ENCODE measurements around the gene PRDM13.
"Not testable (repeated sequence)": the region's sequence is repeated elsewhere in the genome, so short reads cannot be mapped to it uniquely, and the experiment has no call there.

The PRDM13 gene

DNA sequence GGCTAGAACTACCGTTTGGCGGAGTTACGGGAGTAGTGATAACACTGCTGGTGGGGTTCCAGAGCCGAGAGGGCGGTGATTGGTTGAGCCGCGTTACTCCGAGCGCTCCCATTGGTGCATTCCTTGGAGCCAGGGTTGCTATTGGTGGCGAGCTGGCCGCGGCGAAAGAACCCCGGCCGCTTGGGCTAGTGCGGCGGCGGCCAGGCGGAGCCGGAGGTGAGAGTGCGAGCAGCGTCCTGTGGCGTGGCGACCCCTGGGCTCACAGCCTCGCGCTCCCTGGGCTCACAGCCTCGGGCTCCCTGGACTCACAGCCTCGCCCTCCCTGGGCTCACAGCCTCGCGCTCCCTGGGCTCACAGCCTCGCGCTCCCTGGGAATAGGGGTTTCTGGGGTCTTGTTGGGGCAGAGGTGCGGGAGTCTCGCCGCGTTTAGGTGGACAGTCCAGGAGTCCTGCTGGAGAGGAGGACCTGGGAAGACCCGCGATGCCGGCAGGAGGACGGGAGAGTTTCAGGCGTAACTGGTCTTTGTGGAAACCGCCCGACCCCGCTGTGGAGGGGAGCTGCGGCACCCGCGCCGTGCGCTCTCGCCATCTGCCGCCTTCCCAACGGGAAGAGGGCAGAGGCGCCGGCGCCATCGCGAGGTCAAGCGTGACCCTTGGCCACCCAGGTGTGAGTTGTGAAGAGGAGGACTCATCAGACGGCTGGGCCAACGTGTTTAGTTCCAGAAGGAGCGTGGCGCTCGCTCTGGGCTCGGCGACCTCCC, 12.2 kb downstream of the PRDM13 start:
- Histone ChIP-seq H3K4me1 (ENCODE audit: control insufficient read depth, low read length) (peaks cover 3% of the 10 kb centered on the region), H3K4me3 (ENCODE audit: low read length) (no peak overlapping the region), H3K9me2 (replicated peaks; ENCODE audit: control insufficient read depth, low read length) (no peaks in the 10 kb centered on the region), H3K36me3 (ENCODE audit: control insufficient read depth, low read length) (no peaks in the 10 kb centered on the region), H3K27me3 (ENCODE audit: control insufficient read depth, low read length) (peaks cover 39% of the 10 kb centered on the region), H4K20me1 (ENCODE audit: control insufficient read depth, insufficient read depth, low read depth, low read length) (no peaks in the 10 kb centered on the region), H3K4me2 (ENCODE audit: low read length) (no peak overlapping the region), H3K79me2 (ENCODE audit: control insufficient read depth, low read length) (no peaks in the 10 kb centered on the region), H3K27ac (ENCODE audit: low read depth, low read length) (no peak overlapping the region), H3K9me3 (ENCODE audit: control insufficient read depth, insufficient read depth, low read length) (no peaks in the 10 kb centered on the region), H3F3A (ENCODE audit: control insufficient read depth, insufficient read depth) (no peaks in the 10 kb centered on the region)
- TF ChIP-seq, protein P1, sequence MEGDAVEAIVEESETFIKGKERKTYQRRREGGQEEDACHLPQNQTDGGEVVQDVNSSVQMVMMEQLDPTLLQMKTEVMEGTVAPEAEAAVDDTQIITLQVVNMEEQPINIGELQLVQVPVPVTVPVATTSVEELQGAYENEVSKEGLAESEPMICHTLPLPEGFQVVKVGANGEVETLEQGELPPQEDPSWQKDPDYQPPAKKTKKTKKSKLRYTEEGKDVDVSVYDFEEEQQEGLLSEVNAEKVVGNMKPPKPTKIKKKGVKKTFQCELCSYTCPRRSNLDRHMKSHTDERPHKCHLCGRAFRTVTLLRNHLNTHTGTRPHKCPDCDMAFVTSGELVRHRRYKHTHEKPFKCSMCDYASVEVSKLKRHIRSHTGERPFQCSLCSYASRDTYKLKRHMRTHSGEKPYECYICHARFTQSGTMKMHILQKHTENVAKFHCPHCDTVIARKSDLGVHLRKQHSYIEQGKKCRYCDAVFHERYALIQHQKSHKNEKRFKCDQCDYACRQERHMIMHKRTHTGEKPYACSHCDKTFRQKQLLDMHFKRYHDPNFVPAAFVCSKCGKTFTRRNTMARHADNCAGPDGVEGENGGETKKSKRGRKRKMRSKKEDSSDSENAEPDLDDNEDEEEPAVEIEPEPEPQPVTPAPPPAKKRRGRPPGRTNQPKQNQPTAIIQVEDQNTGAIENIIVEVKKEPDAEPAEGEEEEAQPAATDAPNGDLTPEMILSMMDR (IDR thresholded peaks at IDR 0.05; ENCODE audit: low read depth, low read length, poor library complexity, severe bottlenecking): no peak
- no peak for TF ChIP-seq EZH2phosphoT487 (IDR thresholded peaks at IDR 0.05; ENCODE audit: borderline replicate concordance, low read length)

DNA sequence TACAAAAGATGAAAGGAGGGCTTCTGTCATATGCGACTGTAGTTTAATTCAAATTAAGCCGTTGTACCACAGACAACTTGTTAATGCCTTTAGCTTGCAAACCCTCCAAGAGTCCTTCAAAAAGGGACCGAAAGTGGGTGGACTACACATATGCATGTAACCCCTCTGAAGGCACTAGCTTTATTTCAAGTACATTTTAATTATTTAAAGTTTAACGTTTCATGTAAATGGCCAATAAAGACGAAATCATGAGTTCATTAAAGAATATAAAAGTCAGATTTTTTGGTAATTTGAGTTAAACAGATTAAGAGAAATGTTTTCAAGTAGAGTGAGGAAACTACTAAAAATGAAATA, 12.8 kb downstream of the PRDM13 start:
- no peak overlapping the region for H3K4me2 ChIP-seq (ENCODE audit: low read length)
- TF ChIP-seq EZH2phosphoT487 (IDR thresholded peaks at IDR 0.05; ENCODE audit: borderline replicate concordance, low read length): no peak
- TF ChIP-seq, protein P1 (IDR thresholded peaks at IDR 0.05; ENCODE audit: low read depth, low read length, poor library complexity, severe bottlenecking): no peak
- H3K27me3 ChIP-seq (ENCODE audit: control insufficient read depth, low read length): peaks cover 44% of the 10 kb centered on the region
- H4K20me1 ChIP-seq (ENCODE audit: control insufficient read depth, insufficient read depth, low read depth, low read length): no peaks in the 10 kb centered on the region
- H3K9me3 ChIP-seq (ENCODE audit: control insufficient read depth, insufficient read depth, low read length): no peaks in the 10 kb centered on the region
- H3F3A ChIP-seq (ENCODE audit: control insufficient read depth, insufficient read depth): no peaks in the 10 kb centered on the region
- H3K4me3 ChIP-seq (ENCODE audit: low read length): no peak overlapping the region
- no peaks in the 10 kb centered on the region for H3K4me1 ChIP-seq (ENCODE audit: control insufficient read depth, low read length)
- no peak overlapping the region for H3K27ac ChIP-seq (ENCODE audit: low read depth, low read length)
- H3K9me2 ChIP-seq (replicated peaks; ENCODE audit: control insufficient read depth, low read length): no peaks in the 10 kb centered on the region
- no peaks in the 10 kb centered on the region for H3K36me3 ChIP-seq (ENCODE audit: control insufficient read depth, low read length)
- no peaks in the 10 kb centered on the region for H3K79me2 ChIP-seq (ENCODE audit: control insufficient read depth, low read length)

DNA sequence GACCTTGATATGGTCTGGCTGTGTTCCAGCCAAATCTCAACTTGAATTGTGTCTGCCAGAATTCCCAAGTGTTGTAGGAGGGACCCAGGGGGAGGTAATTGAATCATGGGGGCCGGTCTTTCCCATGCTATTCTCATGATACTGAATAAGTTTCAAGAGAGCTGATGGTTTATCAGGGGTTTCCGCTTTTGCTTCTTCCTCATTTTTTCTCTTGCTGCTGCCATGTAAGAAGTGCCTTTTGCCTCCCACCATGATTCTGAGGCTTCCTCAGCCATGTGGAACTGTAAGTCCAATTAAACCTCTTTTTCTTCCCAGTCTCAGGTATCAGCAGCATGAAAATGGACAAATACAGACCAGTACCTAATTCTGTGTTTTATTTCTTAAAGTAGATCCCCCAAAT, 15.4 kb downstream of the PRDM13 start:
- H3K27ac ChIP-seq (ENCODE audit: low read depth, low read length); H3K9me3 ChIP-seq (ENCODE audit: control insufficient read depth, insufficient read depth, low read length); H3K36me3 ChIP-seq (ENCODE audit: control insufficient read depth, low read length); H3K4me3 ChIP-seq (ENCODE audit: low read length); H3K9me2 ChIP-seq (replicated peaks; ENCODE audit: control insufficient read depth, low read length); H3F3A ChIP-seq (ENCODE audit: control insufficient read depth, insufficient read depth); H3K4me1 ChIP-seq (ENCODE audit: control insufficient read depth, low read length); H3K4me2 ChIP-seq (ENCODE audit: low read length); H4K20me1 ChIP-seq (ENCODE audit: control insufficient read depth, insufficient read depth, low read depth, low read length); H3K79me2 ChIP-seq (ENCODE audit: control insufficient read depth, low read length): not testable (repeated sequence)
- H3K27me3 ChIP-seq (ENCODE audit: control insufficient read depth, low read length): peaks cover 35% of the 10 kb centered on the region

DNA sequence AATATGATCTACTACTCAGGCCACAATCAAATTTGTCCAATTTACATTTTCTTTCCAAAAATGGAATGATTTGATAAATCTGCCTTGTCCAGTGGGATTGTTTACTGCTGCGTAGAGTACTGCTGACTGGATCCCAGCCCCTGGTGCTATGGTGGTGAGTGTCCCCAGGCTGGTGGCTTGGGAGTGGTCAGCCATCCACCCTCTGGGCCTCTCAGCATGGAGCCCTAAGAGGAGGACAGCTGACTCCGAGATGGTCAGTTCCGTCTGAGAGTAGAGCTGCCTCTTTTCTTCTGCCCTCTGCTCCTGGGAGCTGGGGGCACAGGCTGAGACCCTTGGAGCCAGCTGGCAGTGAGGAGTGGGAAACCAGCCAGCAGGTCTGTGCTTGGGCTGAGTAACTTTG, 22.7 kb downstream of the PRDM13 start:
- Histone ChIP-seq H3K27ac (ENCODE audit: low read depth, low read length) (no peak overlapping the region), H3K4me1 (ENCODE audit: control insufficient read depth, low read length) (no peaks in the 10 kb centered on the region), H3K9me3 (ENCODE audit: control insufficient read depth, insufficient read depth, low read length) (no peaks in the 10 kb centered on the region), H4K20me1 (ENCODE audit: control insufficient read depth, insufficient read depth, low read depth, low read length) (no peaks in the 10 kb centered on the region), H3K9me2 (replicated peaks; ENCODE audit: control insufficient read depth, low read length) (no peaks in the 10 kb centered on the region), H3F3A (ENCODE audit: control insufficient read depth, insufficient read depth) (no peaks in the 10 kb centered on the region), H3K79me2 (ENCODE audit: control insufficient read depth, low read length) (no peaks in the 10 kb centered on the region), H3K27me3 (ENCODE audit: control insufficient read depth, low read length) (peaks cover 28% of the 10 kb centered on the region), H3K4me2 (ENCODE audit: low read length) (no peak overlapping the region), H3K36me3 (ENCODE audit: control insufficient read depth, low read length) (no peaks in the 10 kb centered on the region), H3K4me3 (ENCODE audit: low read length) (no peak overlapping the region)
- TF ChIP-seq, protein P1 (IDR thresholded peaks at IDR 0.05; ENCODE audit: low read depth, low read length, poor library complexity, severe bottlenecking): no peak
- TF ChIP-seq EZH2phosphoT487 (IDR thresholded peaks at IDR 0.05; ENCODE audit: borderline replicate concordance, low read length): no peak
